ENCODE measurements around the gene AGBL2. TPM values are rescaled to one million over a fixed set of nuclear protein-coding genes. Genes with fewer than 3 reads are reported as not detected.
"Not testable (repeated sequence)": the region's sequence is repeated elsewhere in the genome, so short reads cannot be mapped to it uniquely, and the experiment has no call there.

Gene AGBL2
- total RNA-seq, 2 experiments from 2014 or later = 1.3 to 2.2 TPM

DNA sequence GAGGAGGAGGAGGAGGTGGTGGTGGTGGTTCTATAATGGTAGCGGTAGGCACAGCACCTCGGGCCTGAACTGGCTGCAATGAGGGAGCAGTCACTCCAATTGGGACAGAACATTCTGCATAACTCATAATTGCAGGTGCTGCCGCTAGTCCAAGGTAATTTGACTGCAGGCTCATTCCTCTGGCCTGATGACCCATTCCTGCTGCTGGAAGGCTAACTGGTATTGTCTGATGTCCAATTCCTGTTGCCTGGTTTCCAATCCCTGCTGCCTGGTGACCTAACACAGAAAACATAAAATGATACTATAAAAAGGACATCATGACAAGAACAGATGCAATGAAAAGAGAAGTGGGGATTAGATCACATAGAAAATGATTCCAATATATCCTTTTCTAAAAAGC, 7.9 kb upstream of the AGBL2 start:
- H3K27me3 Mint-ChIP-seq (ENCODE audit: low read depth) = no peaks in the 10 kb centered on the region
- intact Hi-C loops (cut with micrococcal nuclease) = no loop called here
- CTCF ChIA-PET = no interaction called here

DNA sequence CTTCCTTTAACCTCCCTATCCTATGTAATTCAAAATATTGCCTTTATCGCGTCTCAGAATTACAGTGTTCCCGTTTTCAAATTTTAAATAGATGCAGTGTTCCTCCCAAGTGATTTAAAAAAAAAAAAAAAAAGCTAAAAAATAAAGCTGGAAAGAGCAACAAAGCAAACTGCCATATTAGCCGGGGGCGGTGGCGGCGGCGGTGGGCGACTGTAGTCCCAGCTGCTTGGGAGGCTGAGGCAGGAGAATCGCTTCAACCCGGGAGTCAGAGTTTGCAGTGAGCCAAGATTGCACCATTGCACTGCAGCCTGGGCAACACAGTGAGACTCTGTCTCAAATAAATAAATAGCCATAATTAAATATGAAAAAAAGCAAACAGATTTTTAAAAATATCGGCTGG, 5.5 kb upstream of the AGBL2 start:
- intact Hi-C loops (cut with micrococcal nuclease) = no loop called here
- H3K36me3 Mint-ChIP-seq (ENCODE audit: low read depth) = peaks cover 34% of the 10 kb centered on the region
- H3K9me3 Mint-ChIP-seq = no peaks in the 10 kb centered on the region
- no peaks in the 10 kb centered on the region for H3K27me3 Mint-ChIP-seq (ENCODE audit: low read depth)
- no peak for DNase-seq
- CTCF ChIA-PET = interaction anchor here (1.6 kb wide), 1 partner anchor 10 kb away, joined by 3 read pairs; no protein-coding TSS in a partner anchor
- no peak overlapping the region for H3K27ac Mint-ChIP-seq
- H3K4me3 Mint-ChIP-seq = no peak overlapping the region
- no peaks in the 10 kb centered on the region for H3K4me1 Mint-ChIP-seq (ENCODE audit: low read depth)

More for the DNA sequence above, 7.9 kb upstream of the AGBL2 start:
- DNase-seq = no peak
- H3K36me3 Mint-ChIP-seq (ENCODE audit: low read depth) = peaks cover 39% of the 10 kb centered on the region
- no peaks in the 10 kb centered on the region for H3K4me1 Mint-ChIP-seq (ENCODE audit: low read depth)
- H3K9me3 Mint-ChIP-seq = no peaks in the 10 kb centered on the region
- no peak overlapping the region for H3K4me3 Mint-ChIP-seq
- no peak overlapping the region for H3K27ac Mint-ChIP-seq

DNA sequence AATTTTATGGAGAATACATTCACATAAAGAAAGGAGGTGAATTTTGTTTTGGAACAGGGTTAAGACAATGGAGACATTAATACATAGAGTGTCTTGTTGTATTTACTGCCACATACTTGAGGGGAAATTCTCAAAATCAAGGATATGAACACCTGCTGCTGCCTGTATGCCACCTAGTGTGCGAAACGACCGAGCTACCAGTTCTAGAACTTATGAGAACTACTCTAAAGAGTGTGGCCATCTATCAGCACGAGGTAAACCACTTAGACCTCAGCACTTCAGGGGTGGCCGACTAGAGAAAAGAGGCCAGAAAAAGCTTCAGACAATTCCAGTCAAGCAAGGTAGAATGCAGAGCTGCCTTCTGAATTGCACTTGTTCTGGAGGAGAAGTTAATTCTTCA, 1.5 kb upstream of the AGBL2 start:
- Mint-ChIP-seq H3K27ac (peak overlapping the region; percentile 60), H3K9me3 (no peaks in the 10 kb centered on the region), H3K27me3 (ENCODE audit: low read depth) (no peaks in the 10 kb centered on the region), H3K4me3 (no peak overlapping the region), H3K36me3 (ENCODE audit: low read depth) (peaks cover 12% of the 10 kb centered on the region), H3K4me1 (ENCODE audit: low read depth) (peaks cover 16% of the 10 kb centered on the region)
- peak; percentile 36 for DNase-seq
- CTCF ChIA-PET = interaction anchor here (0.6 to 1.5 kb wide), 3 partner anchors 37 to 136 kb away, joined by 3 to 4 read pairs (median 4); no protein-coding TSS in a partner anchor
- intact Hi-C loops (cut with micrococcal nuclease) = loop anchor here (1.0 kb wide), 1 partner anchor 150 kb away; no protein-coding TSS in a partner anchor

DNA sequence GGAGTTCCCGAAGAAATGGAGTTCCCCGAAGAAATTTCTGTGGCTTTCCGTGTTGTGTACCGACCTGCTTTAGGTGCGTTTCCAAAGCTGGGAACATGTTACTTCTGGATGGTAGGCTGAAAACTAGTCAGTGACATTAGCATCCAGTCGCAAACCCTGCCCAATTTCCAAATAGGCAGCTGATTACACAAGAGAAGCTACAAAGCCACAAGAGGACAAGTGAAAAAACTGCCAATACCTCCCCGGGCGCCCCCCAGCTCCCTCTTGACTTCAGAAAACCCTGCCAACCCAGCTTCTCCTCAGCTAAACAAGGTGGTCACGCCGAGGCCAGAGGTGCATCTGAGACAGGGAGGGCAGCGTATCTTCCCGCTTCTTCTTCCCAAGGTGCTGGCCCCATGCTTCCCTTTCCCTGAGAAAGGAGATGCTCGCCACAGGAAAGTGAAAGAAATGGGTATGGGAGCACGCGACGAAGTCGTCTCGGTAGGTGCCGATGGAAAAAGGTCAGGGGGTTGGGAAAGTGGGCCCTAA, 551 bp downstream of the AGBL2 start:
- no peak for DNase-seq
- H3K27me3 Mint-ChIP-seq (ENCODE audit: low read depth) = no peaks in the 10 kb centered on the region
- peaks cover 9% of the 10 kb centered on the region for H3K36me3 Mint-ChIP-seq (ENCODE audit: low read depth)
- H3K27ac Mint-ChIP-seq = peak overlapping the region; percentile 94
- CTCF ChIA-PET = interaction anchor here (0.6 to 1.5 kb wide), 5 partner anchors 9 to 135 kb away, joined by 3 to 5 read pairs (median 4); partner anchors contain the start of gene NUP160
- H3K9me3 Mint-ChIP-seq = no peaks in the 10 kb centered on the region
- peaks cover 16% of the 10 kb centered on the region for H3K4me1 Mint-ChIP-seq (ENCODE audit: low read depth)
- intact Hi-C loops (cut with micrococcal nuclease) = loop anchor here (1.0 to 2.0 kb wide), 5 partner anchors 51 to 288 kb away; partner anchors contain the start of genes FNBP4, KBTBD4, MTCH2 and NDUFS3
- H3K4me3 Mint-ChIP-seq = peak overlapping the region; percentile 91

DNA sequence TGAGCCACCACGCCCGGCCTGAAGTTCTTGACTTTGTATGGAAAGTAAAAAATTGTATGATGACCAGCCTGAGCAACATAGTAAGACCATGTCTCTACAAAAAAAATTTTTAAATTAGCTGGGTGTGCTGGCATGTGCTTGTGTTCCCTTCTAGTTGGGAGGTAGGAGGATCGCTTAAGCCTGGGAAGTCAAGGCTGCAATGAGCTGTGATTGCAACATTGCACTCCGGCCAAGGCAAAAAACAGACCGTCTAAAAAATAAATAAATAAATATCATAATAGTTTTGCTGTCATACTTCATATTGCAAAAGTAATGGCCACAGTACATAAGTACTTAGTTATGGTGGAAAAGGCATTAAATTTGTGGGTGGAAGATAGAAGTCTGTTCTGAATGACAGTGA, 3.4 kb downstream of the AGBL2 start:
- intact Hi-C loops (cut with micrococcal nuclease) = no loop called here
- H3K36me3 Mint-ChIP-seq (ENCODE audit: low read depth) = peaks cover 10% of the 10 kb centered on the region
- peaks cover 16% of the 10 kb centered on the region for H3K4me1 Mint-ChIP-seq (ENCODE audit: low read depth)
- DNase-seq = no peak
- no peak overlapping the region for H3K4me3 Mint-ChIP-seq
- H3K27me3 Mint-ChIP-seq (ENCODE audit: low read depth) = no peaks in the 10 kb centered on the region
- CTCF ChIA-PET = no interaction called here
- no peak overlapping the region for H3K27ac Mint-ChIP-seq
- H3K9me3 Mint-ChIP-seq = peaks cover 6% of the 10 kb centered on the region

DNA sequence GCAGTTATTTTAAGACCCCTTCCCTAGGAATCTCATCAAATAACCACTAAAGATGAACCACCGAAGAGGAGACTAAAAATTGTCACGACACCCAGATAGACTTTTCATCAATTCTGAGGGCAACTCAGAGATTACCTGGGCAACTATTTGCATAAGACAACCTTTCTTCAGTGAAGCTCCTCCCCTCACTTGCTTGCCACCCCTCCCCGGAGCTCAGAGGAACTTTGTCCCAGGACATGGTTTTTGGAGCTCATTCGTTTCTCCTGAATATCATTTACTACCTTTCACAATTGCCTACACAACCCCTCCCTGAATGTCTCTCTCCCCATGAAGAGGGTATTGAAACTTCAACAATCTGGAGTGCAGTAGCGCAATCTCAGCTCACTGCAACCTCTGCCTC, 3.9 kb downstream of the AGBL2 start:
- CTCF ChIA-PET = interaction anchor here (1.4 kb wide), 1 partner anchor 9 kb away, joined by 3 read pairs; no protein-coding TSS in a partner anchor
- no peak overlapping the region for H3K27ac Mint-ChIP-seq
- H3K4me3 Mint-ChIP-seq = no peak overlapping the region
- intact Hi-C loops (cut with micrococcal nuclease) = no loop called here
- no peak for DNase-seq
- H3K36me3 Mint-ChIP-seq (ENCODE audit: low read depth) = peaks cover 10% of the 10 kb centered on the region
- H3K27me3 Mint-ChIP-seq (ENCODE audit: low read depth) = no peaks in the 10 kb centered on the region
- peaks cover 6% of the 10 kb centered on the region for H3K9me3 Mint-ChIP-seq
- H3K4me1 Mint-ChIP-seq (ENCODE audit: low read depth) = peaks cover 16% of the 10 kb centered on the region

DNA sequence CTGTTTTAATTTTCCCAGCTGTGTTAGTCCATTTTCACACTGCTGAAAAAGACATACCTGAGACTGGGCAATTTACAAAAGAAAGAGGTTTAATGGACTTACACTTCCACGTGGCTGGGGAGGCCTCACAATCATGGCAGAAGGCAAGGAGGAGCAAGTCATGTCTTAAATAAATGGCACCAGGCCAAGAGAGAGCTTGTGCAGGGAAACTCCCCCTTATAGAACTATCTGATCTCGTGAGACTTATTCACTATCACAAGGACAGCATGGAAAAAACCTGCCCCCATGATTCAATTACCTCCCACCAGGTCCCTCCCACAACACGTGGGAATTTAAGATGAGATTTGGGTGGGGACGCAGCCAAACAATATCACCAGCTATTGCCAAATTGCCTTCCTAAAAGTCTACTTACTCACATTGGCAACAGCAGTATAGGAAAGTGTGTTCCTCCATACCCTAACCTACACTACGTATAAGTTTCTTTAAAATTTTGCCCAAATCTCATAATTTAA, 7.8 kb downstream of the AGBL2 start:
- intact Hi-C loops (cut with micrococcal nuclease); H3K4me1 Mint-ChIP-seq (ENCODE audit: low read depth); H3K9me3 Mint-ChIP-seq; H3K27ac Mint-ChIP-seq; H3K36me3 Mint-ChIP-seq (ENCODE audit: low read depth); H3K4me3 Mint-ChIP-seq; CTCF ChIA-PET; H3K27me3 Mint-ChIP-seq (ENCODE audit: low read depth); DNase-seq: not testable (repeated sequence)

DNA sequence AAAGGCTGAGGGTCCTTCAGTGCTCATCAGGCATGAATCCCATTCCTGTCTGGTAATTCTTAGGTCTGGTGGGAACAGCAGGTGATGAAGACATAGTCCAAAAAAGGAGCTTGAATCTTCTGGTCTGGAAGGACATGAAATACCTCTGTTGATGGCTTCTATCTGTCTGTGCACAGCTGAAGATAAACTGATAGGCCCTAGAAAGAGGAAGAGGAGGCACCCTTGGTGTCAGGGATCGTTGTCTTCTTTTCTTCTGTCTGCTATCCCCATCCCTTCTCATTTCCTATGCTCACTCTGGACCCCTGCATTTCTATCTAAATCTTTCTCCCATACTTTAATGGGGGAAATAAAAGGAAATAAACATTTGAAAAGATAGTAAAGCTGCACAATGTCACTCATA, 9.4 kb downstream of the AGBL2 start:
- H3K4me3 Mint-ChIP-seq = no peak overlapping the region
- H3K9me3 Mint-ChIP-seq = peaks cover 6% of the 10 kb centered on the region
- H3K36me3 Mint-ChIP-seq (ENCODE audit: low read depth) = peaks cover 9% of the 10 kb centered on the region
- no peaks in the 10 kb centered on the region for H3K4me1 Mint-ChIP-seq (ENCODE audit: low read depth)
- no peaks in the 10 kb centered on the region for H3K27me3 Mint-ChIP-seq (ENCODE audit: low read depth)
- intact Hi-C loops (cut with micrococcal nuclease) = no loop called here
- H3K27ac Mint-ChIP-seq = no peak overlapping the region
- DNase-seq = no peak
- CTCF ChIA-PET = interaction anchor here (1.8 kb wide), 1 partner anchor 9 kb away, joined by 4 read pairs; the partner anchor contains the start of gene AGBL2

DNA sequence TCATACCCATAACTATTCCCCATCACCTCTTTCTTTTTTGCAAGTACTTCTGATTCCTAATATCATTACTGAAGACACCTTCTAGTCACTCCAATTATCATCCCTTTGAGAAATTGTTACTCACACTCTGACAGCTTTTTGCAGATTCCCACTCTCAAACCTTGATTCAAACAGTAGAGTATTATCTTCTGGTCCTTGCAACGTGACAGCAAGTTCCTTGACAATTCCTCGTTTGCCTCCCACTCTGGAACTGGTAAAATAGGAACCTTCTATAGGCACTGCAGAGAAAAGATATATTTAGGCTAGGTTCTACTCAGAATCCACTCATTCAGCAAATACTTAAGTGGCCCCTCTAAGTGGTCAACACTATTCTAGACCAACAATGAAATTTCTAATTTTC, 23.2 kb downstream of the AGBL2 start:
- intact Hi-C loops (cut with micrococcal nuclease) = no loop called here
- no peaks in the 10 kb centered on the region for H3K36me3 Mint-ChIP-seq (ENCODE audit: low read depth)
- no peak for DNase-seq
- no peak overlapping the region for H3K27ac Mint-ChIP-seq
- H3K9me3 Mint-ChIP-seq = no peaks in the 10 kb centered on the region
- peaks cover 3% of the 10 kb centered on the region for H3K4me1 Mint-ChIP-seq (ENCODE audit: low read depth)
- no peaks in the 10 kb centered on the region for H3K27me3 Mint-ChIP-seq (ENCODE audit: low read depth)
- H3K4me3 Mint-ChIP-seq = no peak overlapping the region
- CTCF ChIA-PET = no interaction called here

DNA sequence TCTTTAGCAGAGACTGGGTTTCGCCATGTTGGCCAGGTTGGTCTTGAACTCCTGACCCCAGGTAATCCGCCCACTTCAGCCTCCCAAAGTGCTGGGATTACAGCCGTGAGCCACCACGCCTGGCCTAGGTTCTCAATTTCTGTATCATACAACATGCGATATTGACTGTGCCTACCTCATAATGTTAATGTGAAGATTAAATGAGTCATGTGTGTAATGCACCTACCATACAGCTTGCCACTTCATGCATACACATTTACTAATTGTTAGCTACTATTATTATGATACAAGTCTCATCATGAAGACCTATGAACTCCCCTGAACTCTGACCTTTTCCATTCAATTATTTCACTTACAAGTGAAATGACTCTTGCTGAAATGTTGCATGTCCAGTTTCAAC, 25.7 kb downstream of the AGBL2 start:
- DNase-seq = no peak
- CTCF ChIA-PET = no interaction called here
- intact Hi-C loops (cut with micrococcal nuclease) = no loop called here
- Mint-ChIP-seq H3K4me1 (ENCODE audit: low read depth) (peaks cover 3% of the 10 kb centered on the region), H3K4me3 (no peak overlapping the region), H3K9me3 (no peaks in the 10 kb centered on the region), H3K27me3 (ENCODE audit: low read depth) (no peaks in the 10 kb centered on the region), H3K27ac (no peak overlapping the region), H3K36me3 (ENCODE audit: low read depth) (no peaks in the 10 kb centered on the region)

DNA sequence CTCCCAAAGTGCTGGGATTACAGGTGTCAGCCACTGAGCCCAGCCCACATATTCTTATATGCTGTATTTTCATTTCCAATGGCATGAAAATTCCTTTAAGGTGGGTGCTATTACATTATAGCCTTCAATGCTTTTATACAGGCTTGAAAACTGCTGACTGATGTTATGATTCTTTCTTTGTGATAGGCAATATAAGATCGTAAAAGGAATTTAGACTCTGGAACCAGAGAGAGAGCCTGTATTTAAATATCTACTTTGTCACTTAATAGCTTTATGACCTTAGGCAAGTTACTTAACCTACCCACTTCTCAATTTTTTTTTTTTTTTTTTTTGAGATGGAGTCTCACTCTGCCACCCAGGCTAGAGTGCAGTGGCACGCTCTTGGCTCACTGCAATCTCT, 26.2 kb downstream of the AGBL2 start:
- intact Hi-C loops (cut with micrococcal nuclease) = no loop called here
- CTCF ChIA-PET = interaction anchor here (0.6 kb wide), 1 partner anchor 1450 kb away, joined by 3 read pairs; no protein-coding TSS in a partner anchor

DNA sequence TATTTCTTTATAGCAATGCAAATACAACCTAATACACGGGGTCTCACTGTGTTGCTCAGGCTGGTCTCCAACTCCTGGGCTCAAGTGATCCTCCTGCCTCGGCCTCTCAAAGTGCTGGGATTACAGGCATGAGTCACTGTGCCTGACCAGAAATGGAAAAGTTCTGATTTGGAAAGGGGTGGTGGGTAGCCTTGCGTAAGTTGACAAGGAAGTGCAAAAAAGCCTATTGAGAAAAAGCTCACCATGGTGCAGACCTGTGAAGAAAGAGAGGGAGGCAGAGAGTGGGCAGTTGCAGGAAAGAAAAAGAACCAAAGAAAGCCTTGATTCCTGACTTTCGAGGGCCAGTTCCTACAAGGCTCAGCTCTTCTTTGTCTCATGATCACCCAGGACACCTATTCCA, 27.1 kb downstream of the AGBL2 start:
- Mint-ChIP-seq H3K4me1 (ENCODE audit: low read depth) (peaks cover 3% of the 10 kb centered on the region), H3K36me3 (ENCODE audit: low read depth) (no peaks in the 10 kb centered on the region), H3K4me3 (no peak overlapping the region), H3K27me3 (ENCODE audit: low read depth) (no peaks in the 10 kb centered on the region), H3K9me3 (no peaks in the 10 kb centered on the region), H3K27ac (no peak overlapping the region)
- CTCF ChIA-PET = no interaction called here
- DNase-seq = no peak
- intact Hi-C loops (cut with micrococcal nuclease) = no loop called here

More for the DNA sequence above, 26.2 kb downstream of the AGBL2 start:
- Mint-ChIP-seq H3K27me3 (ENCODE audit: low read depth) (no peaks in the 10 kb centered on the region), H3K27ac (no peak overlapping the region), H3K4me1 (ENCODE audit: low read depth) (peaks cover 3% of the 10 kb centered on the region), H3K4me3 (no peak overlapping the region), H3K36me3 (ENCODE audit: low read depth) (no peaks in the 10 kb centered on the region), H3K9me3 (no peaks in the 10 kb centered on the region)
- DNase-seq = no peak

DNA sequence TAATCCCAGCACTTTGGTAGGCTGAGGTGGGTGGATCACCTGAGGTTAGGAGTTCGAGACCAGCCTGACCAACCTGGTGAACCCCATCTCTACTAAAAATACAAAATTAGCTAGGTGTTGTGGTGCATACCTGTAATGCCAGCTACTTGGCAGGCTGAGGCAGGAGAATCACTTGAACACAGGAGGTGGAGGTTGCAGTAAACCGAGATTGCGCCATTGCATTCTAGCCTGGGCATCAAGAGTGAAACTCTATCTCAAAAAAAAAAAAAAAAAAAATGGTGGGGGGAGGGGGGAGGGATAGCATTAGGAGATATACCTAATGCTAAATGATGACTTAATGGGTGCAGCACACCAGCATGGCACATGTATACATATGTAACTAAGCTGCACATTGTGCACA, 28.5 kb downstream of the AGBL2 start:
- H3K27me3 Mint-ChIP-seq (ENCODE audit: low read depth); intact Hi-C loops (cut with micrococcal nuclease); H3K27ac Mint-ChIP-seq; H3K4me1 Mint-ChIP-seq (ENCODE audit: low read depth); H3K9me3 Mint-ChIP-seq; H3K4me3 Mint-ChIP-seq; CTCF ChIA-PET; DNase-seq; H3K36me3 Mint-ChIP-seq (ENCODE audit: low read depth): not testable (repeated sequence)
